ENCODE measurements around the gene BIRC3. TPM values are rescaled to one million over a fixed set of nuclear protein-coding genes. Genes with fewer than 3 reads are reported as not detected.
A peak's percentile ranks its signal among the peaks of the same experiment; 100 is the strongest.
"Not testable (repeated sequence)": the region's sequence is repeated elsewhere in the genome, so short reads cannot be mapped to it uniquely, and the experiment has no call there.

Gene BIRC3
- total RNA-seq, 4 donors from 2014 or later, result 3.4 to 30.2 (median 9.1) TPM

DNA sequence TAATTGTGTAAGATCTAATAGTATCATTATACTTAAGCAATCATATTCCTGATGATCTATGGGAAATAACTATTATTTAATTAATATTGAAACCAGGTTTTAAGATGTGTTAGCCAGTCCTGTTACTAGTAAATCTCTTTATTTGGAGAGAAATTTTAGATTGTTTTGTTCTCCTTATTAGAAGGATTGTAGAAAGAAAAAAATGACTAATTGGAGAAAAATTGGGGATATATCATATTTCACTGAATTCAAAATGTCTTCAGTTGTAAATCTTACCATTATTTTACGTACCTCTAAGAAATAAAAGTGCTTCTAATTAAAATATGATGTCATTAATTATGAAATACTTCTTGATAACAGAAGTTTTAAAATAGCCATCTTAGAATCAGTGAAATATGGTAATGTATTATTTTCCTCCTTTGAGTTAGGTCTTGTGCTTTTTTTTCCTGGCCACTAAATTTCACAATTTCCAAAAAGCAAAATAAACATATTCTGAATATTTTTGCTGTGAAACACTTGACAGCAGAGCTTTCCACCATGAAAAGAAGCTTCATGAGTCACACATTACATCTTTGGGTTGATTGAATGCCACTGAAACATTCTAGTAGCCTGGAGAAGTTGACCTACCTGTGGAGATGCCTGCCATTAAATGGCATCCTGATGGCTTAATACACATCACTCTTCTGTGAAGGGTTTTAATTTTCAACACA is 6.4 kb downstream of the BIRC3 start:
- TF ChIP-seq, protein P1, sequence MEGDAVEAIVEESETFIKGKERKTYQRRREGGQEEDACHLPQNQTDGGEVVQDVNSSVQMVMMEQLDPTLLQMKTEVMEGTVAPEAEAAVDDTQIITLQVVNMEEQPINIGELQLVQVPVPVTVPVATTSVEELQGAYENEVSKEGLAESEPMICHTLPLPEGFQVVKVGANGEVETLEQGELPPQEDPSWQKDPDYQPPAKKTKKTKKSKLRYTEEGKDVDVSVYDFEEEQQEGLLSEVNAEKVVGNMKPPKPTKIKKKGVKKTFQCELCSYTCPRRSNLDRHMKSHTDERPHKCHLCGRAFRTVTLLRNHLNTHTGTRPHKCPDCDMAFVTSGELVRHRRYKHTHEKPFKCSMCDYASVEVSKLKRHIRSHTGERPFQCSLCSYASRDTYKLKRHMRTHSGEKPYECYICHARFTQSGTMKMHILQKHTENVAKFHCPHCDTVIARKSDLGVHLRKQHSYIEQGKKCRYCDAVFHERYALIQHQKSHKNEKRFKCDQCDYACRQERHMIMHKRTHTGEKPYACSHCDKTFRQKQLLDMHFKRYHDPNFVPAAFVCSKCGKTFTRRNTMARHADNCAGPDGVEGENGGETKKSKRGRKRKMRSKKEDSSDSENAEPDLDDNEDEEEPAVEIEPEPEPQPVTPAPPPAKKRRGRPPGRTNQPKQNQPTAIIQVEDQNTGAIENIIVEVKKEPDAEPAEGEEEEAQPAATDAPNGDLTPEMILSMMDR (IDR thresholded peaks at IDR 0.05), result no peak
- no peak for DNase-seq (ENCODE audit: low spot score)
- peak; percentile 89 for ATAC-seq (ENCODE audit: low FRiP score)

GRCh38 chr11:102325088-102325487 is 7.8 kb downstream of the BIRC3 start:
- TF ChIP-seq, protein P1 (IDR thresholded peaks at IDR 0.05), result no peak
- no peak for DNase-seq (ENCODE audit: low spot score)
- ATAC-seq (ENCODE audit: low FRiP score), result no peak

GRCh38 chr11:102328748-102329147 is 11.5 kb downstream of the BIRC3 start:
- ATAC-seq (ENCODE audit: low FRiP score), result no peak
- TF ChIP-seq, protein P1 (IDR thresholded peaks at IDR 0.05), result no peak
- DNase-seq (ENCODE audit: low spot score), result no peak

- ATAC-seq (ENCODE audit: low FRiP score) (no peak), DNase-seq (ENCODE audit: low spot score) (no peak)
- TF ChIP-seq, protein P1 (IDR thresholded peaks at IDR 0.05), result no peak
Observed at GRCh38 chr11:102330231-102330630, 12.9 kb downstream of the BIRC3 start.

DNA sequence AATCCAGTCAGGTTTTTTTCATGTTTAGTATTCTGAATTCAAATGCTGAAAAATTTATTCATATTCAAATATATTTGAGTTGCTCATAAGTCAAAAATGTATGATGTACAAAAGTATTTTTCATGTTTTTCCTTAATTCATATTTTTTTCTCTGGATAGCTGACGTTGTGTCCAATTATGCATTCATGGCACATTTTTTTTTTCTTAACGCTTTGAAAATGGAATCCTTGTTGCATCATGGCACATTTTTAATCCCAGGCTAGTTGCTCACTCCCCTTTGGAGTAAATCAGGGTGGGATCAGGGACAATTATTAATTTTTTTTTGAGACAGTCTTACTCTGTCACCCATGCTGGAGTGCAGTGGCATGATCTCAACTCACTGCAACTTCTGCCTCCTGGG is 14.1 kb downstream of the BIRC3 start:
- no peak for DNase-seq (ENCODE audit: low spot score)
- TF ChIP-seq, protein P1 (IDR thresholded peaks at IDR 0.05), result no peak
- ATAC-seq (ENCODE audit: low FRiP score), result no peak

GRCh38 chr11:102332611-102332994 is 15.3 kb downstream of the BIRC3 start:
- ATAC-seq (ENCODE audit: low FRiP score), result no peak
- no peak for DNase-seq (ENCODE audit: low spot score)
- TF ChIP-seq, protein P1 (IDR thresholded peaks at IDR 0.05), result no peak

DNA sequence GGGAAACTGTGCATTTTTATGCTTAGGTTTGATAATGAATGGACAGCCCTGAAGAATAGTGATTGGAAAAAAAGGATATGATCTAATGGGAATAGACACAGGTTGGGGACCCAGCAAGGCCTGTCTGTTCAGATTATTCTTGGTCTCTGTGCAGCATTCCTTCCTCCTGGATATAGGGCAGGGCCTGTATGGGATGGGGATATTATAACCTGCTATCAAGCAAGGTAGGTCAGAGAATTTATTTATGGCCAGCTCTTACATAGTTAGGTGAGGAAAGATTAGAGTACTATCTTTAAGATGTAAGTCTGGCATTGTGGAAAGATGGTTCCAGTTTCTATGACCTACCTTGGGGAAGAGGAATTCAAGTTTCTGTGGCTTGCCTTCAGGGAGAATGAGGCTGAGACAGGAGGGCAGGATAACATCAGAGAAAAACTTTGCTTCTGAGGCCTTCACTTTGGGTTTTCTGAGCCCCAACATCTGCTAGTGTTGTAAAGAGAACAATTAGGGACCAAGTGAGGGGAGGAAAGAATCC is 21.3 kb downstream of the BIRC3 start:
- DNase-seq (ENCODE audit: low spot score) (no peak), ATAC-seq (ENCODE audit: low FRiP score) (no peak)
- TF ChIP-seq, protein P1 (IDR thresholded peaks at IDR 0.05), result no peak

DNA sequence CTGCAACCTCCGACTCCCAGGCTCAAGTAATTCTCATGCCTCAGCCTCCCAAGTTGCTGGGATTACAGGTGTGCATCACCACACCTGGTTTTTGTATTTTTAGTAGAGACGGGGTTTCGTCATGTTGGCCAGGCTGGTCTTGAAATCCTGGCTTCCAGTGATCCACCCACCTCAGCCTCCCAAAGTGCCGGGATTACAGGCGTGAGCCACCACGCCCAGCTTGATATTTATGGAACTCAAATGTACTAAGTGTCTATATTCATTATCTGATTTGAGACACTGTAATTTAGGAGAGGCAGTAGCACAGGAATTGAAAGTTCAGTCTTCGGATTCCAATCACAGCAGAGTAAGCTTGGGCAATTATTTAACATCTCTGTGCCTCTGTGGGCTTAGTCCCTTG is 24.0 kb downstream of the BIRC3 start:
- ATAC-seq (ENCODE audit: low FRiP score); DNase-seq (ENCODE audit: low spot score): not testable (repeated sequence)

Measured in omental fat pad (tissue), 4 donors.